ENCODE measurements around the gene RNF148.

Gene RNF148

GRCh38 chr7:122702872-122703510, at the start of gene RNF148:
Gene RNF148 (minus strand): TSS chr7:122702922. CDS start chr7:122702750, 172 bp downstream.
- DNase-seq: no peak

- no peak for DNase-seq
Measured at GRCh38 chr7:122750389-122750788, 47.7 kb upstream of the RNF148 start.

- DNase-seq: no peak
Measured at GRCh38 chr7:122748195-122748594, 45.5 kb upstream of the RNF148 start.

GRCh38 chr7:122746948-122747347, 44.2 kb upstream of the RNF148 start:
- DNase-seq: no peak

GRCh38 chr7:122743211-122743610, 40.5 kb upstream of the RNF148 start:
- DNase-seq: no peak

GRCh38 chr7:122738947-122739346, 36.2 kb upstream of the RNF148 start:
- DNase-seq: no peak

GRCh38 chr7:122736183-122736582, 33.5 kb upstream of the RNF148 start:
- no peak for DNase-seq

- no peak for DNase-seq
Measured at GRCh38 chr7:122727759-122728158, 25.0 kb upstream of the RNF148 start.

GRCh38 chr7:122727354-122727753, 24.6 kb upstream of the RNF148 start:
- DNase-seq: no peak

GRCh38 chr7:122726881-122727280, 24.2 kb upstream of the RNF148 start:
- DNase-seq: no peak

- DNase-seq: no peak
Measured at GRCh38 chr7:122724366-122724765, 21.6 kb upstream of the RNF148 start.

- no peak for DNase-seq
Measured at GRCh38 chr7:122719010-122719578, 16.4 kb upstream of the RNF148 start.

- no peak for DNase-seq
Measured at GRCh38 chr7:122717356-122718089, 14.8 kb upstream of the RNF148 start.

- no peak for DNase-seq
Measured at GRCh38 chr7:122715183-122715582, 12.5 kb upstream of the RNF148 start.

GRCh38 chr7:122710916-122711315, 8.2 kb upstream of the RNF148 start:
- no peak for DNase-seq

- no peak for DNase-seq
Measured at GRCh38 chr7:122709930-122710646, 7.4 kb upstream of the RNF148 start.

GRCh38 chr7:122706836-122707235, 4.1 kb upstream of the RNF148 start:
- no peak for DNase-seq

GRCh38 chr7:122699017-122699416, 3.7 kb downstream of the RNF148 start, which contains the start of gene RNF133:
Gene RNF133 (minus strand): TSS chr7:122699117. CDS start chr7:122698918, 199 bp downstream.
- DNase-seq: no peak

GRCh38 chr7:122695816-122696215, 6.9 kb downstream of the RNF148 start:
- no peak for DNase-seq

GRCh38 chr7:122694697-122695096, 8.0 kb downstream of the RNF148 start:
- DNase-seq: no peak

- DNase-seq: no peak
Measured at GRCh38 chr7:122692769-122693309, 9.9 kb downstream of the RNF148 start.

GRCh38 chr7:122691569-122692235, 11.0 kb downstream of the RNF148 start:
- DNase-seq: no peak

Measured in right forelimb (tissue), 1 donor.